GM18502 (cell line): Measurements from ENCODE around the gene ANKIB1.
"Not testable (repeated sequence)": the region's sequence is repeated elsewhere in the genome, so short reads cannot be mapped to it uniquely, and the experiment has no call there.

ENCODE experiments used
- ATAC-seq: cut with Tn5 transposase; IDR thresholded peaks from one replicate; pipeline ENCODE4 v1.9.1; 2021; ENCODE audit warnings: mild to moderate bottlenecking; ENCODE audit not compliant: unreplicated experiment, poor library complexity

Gene ANKIB1

GRCh38 chr7:92375013-92375412 is 129.2 kb downstream of the ANKIB1 start:
- ATAC-seq: no peak

GRCh38 chr7:92391071-92391470 is 145.3 kb downstream of the ANKIB1 start:
- no peak for ATAC-seq

- ATAC-seq: no peak
Measured at GRCh38 chr7:92397542-92397941, 151.8 kb downstream of the ANKIB1 start.

- no peak for ATAC-seq
Measured at GRCh38 chr7:92400013-92400412, 154.2 kb downstream of the ANKIB1 start.

- ATAC-seq: no peak
Measured at GRCh38 chr7:92402920-92403759, 157.4 kb downstream of the ANKIB1 start.

- ATAC-seq: no peak
Measured at GRCh38 chr7:92403760-92404074, 157.9 kb downstream of the ANKIB1 start.

- ATAC-seq: no peak
Measured at GRCh38 chr7:92404170-92404614, 158.4 kb downstream of the ANKIB1 start.

- ATAC-seq: no peak
Measured at GRCh38 chr7:92409357-92409756, 163.6 kb downstream of the ANKIB1 start.

- not testable (repeated sequence) for ATAC-seq
Measured at GRCh38 chr7:92410162-92410561, 164.4 kb downstream of the ANKIB1 start.

GRCh38 chr7:92412745-92413144 is 167.0 kb downstream of the ANKIB1 start:
- no peak for ATAC-seq

- no peak for ATAC-seq
Measured at GRCh38 chr7:92413550-92413949, 167.8 kb downstream of the ANKIB1 start.

- no peak for ATAC-seq
Measured at GRCh38 chr7:92415225-92415624, 169.5 kb downstream of the ANKIB1 start.

GRCh38 chr7:92417913-92418312 is 172.1 kb downstream of the ANKIB1 start:
- no peak for ATAC-seq

GRCh38 chr7:92421676-92422435 is 176.1 kb downstream of the ANKIB1 start:
- no peak for ATAC-seq

- no peak for ATAC-seq
Measured at GRCh38 chr7:92422926-92423325, 177.2 kb downstream of the ANKIB1 start.

GRCh38 chr7:92423710-92424131 is 177.9 kb downstream of the ANKIB1 start:
- ATAC-seq: no peak

GRCh38 chr7:92425311-92425947 is 179.7 kb downstream of the ANKIB1 start:
- ATAC-seq: no peak

- no peak for ATAC-seq
Measured at GRCh38 chr7:92427193-92427592, 181.4 kb downstream of the ANKIB1 start.

- no peak for ATAC-seq
Measured at GRCh38 chr7:92432299-92432946, 186.6 kb downstream of the ANKIB1 start.

GRCh38 chr7:92433019-92433418 is 187.2 kb downstream of the ANKIB1 start:
- ATAC-seq: no peak

GRCh38 chr7:92435542-92435941 is 189.8 kb downstream of the ANKIB1 start:
- ATAC-seq: no peak
